Measurements from ENCODE around the gene TMEM252.

The TMEM252 gene, protein sequence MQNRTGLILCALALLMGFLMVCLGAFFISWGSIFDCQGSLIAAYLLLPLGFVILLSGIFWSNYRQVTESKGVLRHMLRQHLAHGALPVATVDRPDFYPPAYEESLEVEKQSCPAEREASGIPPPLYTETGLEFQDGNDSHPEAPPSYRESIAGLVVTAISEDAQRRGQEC

DNA sequence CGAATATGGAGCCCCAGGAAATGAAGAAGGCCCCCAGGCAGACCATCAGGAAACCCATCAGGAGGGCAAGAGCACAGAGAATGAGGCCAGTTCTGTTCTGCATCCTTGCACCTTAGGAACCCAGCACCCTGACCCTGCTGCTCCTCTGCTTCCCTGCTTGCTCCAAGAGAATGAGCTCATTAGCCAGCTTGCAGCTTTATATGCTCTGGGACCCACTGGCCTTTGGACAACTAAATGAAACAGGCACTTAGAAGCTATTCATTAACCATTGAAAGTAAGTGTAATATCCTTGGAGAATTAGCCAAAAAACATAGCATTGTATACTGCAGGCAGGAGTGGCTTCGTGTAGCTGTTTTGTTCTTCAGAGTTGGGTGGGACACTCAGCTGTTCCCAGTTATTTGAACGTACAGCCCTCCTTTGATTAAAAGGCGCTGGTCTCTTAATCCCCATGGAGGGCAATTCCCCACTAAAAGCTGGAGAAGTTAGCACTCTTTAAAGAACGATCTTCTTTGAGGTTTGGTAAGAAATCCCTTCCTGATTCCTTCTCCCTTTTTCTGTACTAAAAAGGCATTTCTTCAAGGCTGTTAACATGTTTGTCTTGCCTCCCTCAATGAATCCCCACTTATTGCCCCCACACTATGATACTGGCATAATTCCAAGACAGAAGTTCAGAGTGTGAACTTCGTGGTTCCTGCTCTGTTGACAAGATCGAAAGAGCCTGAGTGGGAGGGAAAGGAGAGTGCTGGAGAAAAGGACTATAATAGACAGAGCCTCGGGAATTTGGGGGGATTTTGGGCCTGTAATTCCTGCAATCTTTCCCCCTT lies at the start of gene TMEM252:
TMEM252 (minus strand) TSS at position 172 of the 824 bp plus-strand sequence; CDS start at position 103, 69 bp downstream.
- Histone ChIP-seq H3K9me3 (ENCODE audit: low read length) (no peaks in the 10 kb centered on the region), H2AFZ (ENCODE audit: low read depth, low read length) (no peak within 1 kb of the TSS), H3K27me3 (ENCODE audit: insufficient read depth, low read length) (peaks cover 2% of the 10 kb centered on the region), H3K4me3 (ENCODE audit: low read length) (no peak within 1 kb of the TSS), H3K4me1 (ENCODE audit: insufficient read depth, low read length) (no peaks in the 10 kb centered on the region), H3K36me3 (ENCODE audit: insufficient read depth, low read length) (no peaks in the 10 kb centered on the region)

DNA sequence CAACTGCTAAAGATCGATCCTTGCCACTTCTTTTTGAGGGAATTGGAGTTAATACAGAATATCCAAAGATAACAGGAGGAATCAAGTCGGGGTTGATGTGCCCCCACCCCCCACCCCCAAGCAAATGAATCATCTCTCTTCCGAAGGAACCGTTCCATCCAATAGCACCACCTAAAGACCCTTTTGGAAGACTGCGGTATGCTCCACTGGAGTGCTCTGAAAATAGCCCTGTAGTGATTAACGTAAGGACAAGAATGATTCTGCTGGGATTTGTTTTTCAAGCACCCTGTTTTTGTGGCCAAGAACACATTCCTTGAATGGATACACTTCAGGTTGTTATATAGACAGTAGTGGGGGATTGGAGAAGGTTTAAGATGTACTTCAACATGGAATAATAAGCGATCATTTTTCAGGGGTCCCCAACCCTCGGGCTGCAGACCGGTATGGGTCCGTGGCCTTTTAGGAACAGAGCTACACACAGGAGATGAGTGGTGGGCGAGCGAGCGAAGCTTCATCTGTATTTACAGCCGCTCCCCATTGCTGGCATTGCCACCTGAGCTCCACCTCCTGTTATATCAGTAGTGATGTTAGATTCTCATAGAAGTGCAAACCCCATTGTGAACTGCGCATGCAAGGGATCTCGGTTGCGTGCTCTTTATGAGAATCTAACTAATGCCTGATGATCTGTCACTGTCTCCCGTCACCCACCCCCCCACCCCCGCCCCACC lies 44.5 kb upstream of the TMEM252 start:
- no peaks in the 10 kb centered on the region for H3K36me3 ChIP-seq (ENCODE audit: insufficient read depth, low read length)
- H3K4me1 ChIP-seq (ENCODE audit: insufficient read depth, low read length): no peaks in the 10 kb centered on the region
- no peaks in the 10 kb centered on the region for H3K27me3 ChIP-seq (ENCODE audit: insufficient read depth, low read length)
- no peak overlapping the region for H2AFZ ChIP-seq (ENCODE audit: low read depth, low read length)
- H3K9me3 ChIP-seq (ENCODE audit: low read length): no peaks in the 10 kb centered on the region
- H3K4me3 ChIP-seq (ENCODE audit: low read length): no peak overlapping the region

DNA sequence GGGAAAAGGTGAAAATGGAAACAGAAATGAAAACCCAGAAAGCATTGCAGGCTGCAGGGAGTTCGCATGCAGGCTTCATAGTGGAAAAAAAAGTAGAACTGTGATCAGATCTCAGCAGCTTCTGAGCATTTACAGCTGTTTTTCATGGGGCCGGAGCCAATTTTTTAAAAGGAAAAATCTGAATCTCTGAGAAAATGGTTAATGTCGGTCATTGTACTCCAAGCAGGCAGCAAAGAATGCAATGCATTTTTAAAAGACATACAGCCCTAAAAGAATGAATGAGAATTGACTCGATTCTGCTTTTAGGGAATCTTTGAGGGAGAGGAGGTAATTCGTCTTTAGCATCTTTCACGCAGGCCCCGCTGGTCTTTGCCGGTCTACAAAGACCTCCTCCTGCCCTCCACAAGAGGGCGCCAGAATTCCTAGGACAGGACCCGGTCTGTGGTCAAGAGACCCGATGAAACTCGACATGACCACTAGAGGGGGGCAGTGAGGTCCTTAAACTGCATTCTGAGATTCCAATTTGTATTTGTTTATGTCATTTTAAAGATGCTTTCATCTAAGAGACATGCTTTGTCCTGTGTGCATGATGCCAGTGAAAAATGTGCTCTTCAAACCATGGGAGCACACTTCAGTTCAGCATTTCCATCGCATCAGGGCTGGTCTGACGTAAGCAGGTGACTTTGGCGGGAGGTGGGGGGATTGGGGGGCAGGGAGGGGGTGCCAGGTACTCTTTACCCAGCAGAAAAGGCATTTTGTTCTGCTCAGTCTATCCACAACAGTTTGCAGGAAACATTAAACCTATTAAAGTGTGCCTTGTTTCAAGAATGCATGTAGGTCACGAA lies 43.7 kb upstream of the TMEM252 start:
- H3K9me3 ChIP-seq (ENCODE audit: low read length): no peaks in the 10 kb centered on the region
- H3K27me3 ChIP-seq (ENCODE audit: insufficient read depth, low read length): no peaks in the 10 kb centered on the region
- no peaks in the 10 kb centered on the region for H3K36me3 ChIP-seq (ENCODE audit: insufficient read depth, low read length)
- peak overlapping the region; percentile 78 for H2AFZ ChIP-seq (ENCODE audit: low read depth, low read length)
- no peak overlapping the region for H3K4me3 ChIP-seq (ENCODE audit: low read length)
- H3K4me1 ChIP-seq (ENCODE audit: insufficient read depth, low read length): no peaks in the 10 kb centered on the region

DNA sequence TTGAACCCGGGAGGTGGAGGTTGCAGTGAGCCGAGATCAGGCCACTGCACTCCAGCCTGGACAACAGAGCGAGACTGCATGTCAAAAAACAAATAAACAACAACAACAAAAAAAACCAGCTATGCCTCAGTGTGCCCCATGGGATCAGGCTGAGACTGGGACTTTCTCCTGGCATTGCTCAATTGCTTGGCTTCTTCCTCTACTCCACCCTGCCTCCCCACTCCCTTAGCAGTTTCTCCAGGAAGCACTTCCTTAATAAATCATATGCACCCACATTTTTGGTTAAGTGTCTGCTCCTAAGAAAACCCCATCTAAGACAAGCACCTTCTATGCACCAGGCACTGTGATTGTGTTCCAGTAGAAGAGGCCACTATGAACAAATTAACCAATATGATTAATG lies 41.0 kb upstream of the TMEM252 start:
- no peaks in the 10 kb centered on the region for H3K4me1 ChIP-seq (ENCODE audit: insufficient read depth, low read length)
- no peaks in the 10 kb centered on the region for H3K27me3 ChIP-seq (ENCODE audit: insufficient read depth, low read length)
- H3K36me3 ChIP-seq (ENCODE audit: insufficient read depth, low read length): no peaks in the 10 kb centered on the region
- H3K9me3 ChIP-seq (ENCODE audit: low read length): no peaks in the 10 kb centered on the region
- no peak overlapping the region for H2AFZ ChIP-seq (ENCODE audit: low read depth, low read length)
- H3K4me3 ChIP-seq (ENCODE audit: low read length): no peak overlapping the region

DNA sequence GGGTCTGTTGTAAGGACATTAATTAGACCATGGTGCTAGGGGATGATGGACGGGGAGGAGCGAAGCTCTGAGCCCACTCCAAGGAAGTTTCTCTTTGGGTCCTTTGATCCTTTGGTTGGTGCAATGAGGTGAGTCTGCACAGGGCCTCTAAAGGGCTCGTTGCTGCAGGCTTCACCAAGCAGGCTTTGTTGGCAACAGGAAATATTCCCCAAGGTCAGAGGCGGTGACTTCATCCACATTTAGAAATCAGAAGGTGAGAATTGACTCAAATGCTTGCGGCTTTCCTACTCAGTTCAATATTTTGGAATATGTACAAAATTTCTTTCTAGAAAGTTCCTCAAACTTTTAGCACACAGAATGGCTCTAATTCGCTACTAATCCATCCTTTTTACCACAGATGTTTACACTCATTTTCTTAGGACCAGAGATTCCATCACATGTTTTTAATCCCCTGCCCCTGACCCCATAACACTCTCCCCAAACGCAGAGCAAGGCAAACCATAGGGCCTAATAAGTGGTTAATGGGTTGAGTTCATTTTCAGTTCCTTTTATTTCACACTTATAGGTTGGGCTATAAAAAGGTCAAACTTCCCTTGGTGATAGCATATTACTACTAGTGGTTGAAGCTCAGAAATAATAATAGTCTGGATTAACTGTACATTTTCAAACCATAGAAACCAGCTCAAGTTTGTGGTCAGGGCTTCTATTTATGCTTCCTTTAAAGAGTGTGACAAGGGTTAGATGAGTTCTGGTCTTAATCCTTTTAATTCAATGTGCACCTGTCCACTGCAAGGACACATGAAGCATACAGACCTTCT lies 37.3 kb upstream of the TMEM252 start:
- no peaks in the 10 kb centered on the region for H3K36me3 ChIP-seq (ENCODE audit: insufficient read depth, low read length)
- H3K4me1 ChIP-seq (ENCODE audit: insufficient read depth, low read length): no peaks in the 10 kb centered on the region

DNA sequence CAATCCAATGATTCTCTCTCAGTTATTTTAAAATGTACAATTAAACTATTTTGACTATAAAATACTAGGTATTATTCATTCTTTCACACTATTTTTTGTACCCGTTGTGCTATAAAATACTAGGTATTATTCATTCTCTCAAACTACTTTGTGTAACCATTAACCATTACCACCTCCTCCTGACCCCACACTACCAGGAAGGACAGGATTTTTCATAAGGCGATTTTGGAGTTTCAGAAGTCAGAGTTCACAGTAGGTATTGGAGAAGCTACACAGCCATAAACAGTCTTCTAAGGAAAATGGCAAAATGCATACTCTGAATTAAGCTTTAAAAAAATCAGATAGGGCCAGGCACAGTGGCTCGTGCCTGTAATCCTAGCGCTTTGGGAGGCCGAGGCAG lies 35.1 kb upstream of the TMEM252 start:
- Histone ChIP-seq H3K36me3 (ENCODE audit: insufficient read depth, low read length) (no peaks in the 10 kb centered on the region), H3K4me3 (ENCODE audit: low read length) (no peak overlapping the region), H2AFZ (ENCODE audit: low read depth, low read length) (no peak overlapping the region), H3K27me3 (ENCODE audit: insufficient read depth, low read length) (no peaks in the 10 kb centered on the region), H3K9me3 (ENCODE audit: low read length) (no peaks in the 10 kb centered on the region), H3K4me1 (ENCODE audit: insufficient read depth, low read length) (no peaks in the 10 kb centered on the region)

More for the DNA sequence above, 37.3 kb upstream of the TMEM252 start:
- Histone ChIP-seq H3K4me3 (ENCODE audit: low read length) (no peak overlapping the region), H2AFZ (ENCODE audit: low read depth, low read length) (no peak overlapping the region), H3K27me3 (ENCODE audit: insufficient read depth, low read length) (no peaks in the 10 kb centered on the region), H3K9me3 (ENCODE audit: low read length) (no peaks in the 10 kb centered on the region)

DNA sequence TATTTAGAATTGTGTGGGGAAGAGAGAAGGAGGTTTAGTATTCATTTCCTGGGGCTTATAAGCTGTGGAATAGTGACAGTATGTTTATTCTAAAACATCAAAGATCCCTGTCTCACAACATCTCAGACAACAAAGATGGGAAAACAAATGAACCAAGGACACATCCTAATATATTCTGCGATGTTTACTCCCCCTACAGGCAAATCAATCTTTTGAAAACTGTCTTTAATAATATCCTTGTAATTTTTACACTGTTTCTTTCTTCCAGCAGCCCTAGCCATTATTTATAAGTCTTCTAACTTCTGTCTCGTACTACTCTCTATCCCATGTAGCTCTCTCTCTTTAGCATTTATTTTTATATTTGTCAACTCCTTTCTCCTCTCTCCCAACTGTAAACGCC lies 33.5 kb upstream of the TMEM252 start:
- H3K9me3 ChIP-seq (ENCODE audit: low read length): no peaks in the 10 kb centered on the region
- no peak overlapping the region for H3K4me3 ChIP-seq (ENCODE audit: low read length)
- H3K36me3 ChIP-seq (ENCODE audit: insufficient read depth, low read length): no peaks in the 10 kb centered on the region
- no peak overlapping the region for H2AFZ ChIP-seq (ENCODE audit: low read depth, low read length)
- peaks cover 10% of the 10 kb centered on the region for H3K4me1 ChIP-seq (ENCODE audit: insufficient read depth, low read length)
- H3K27me3 ChIP-seq (ENCODE audit: insufficient read depth, low read length): no peaks in the 10 kb centered on the region

DNA sequence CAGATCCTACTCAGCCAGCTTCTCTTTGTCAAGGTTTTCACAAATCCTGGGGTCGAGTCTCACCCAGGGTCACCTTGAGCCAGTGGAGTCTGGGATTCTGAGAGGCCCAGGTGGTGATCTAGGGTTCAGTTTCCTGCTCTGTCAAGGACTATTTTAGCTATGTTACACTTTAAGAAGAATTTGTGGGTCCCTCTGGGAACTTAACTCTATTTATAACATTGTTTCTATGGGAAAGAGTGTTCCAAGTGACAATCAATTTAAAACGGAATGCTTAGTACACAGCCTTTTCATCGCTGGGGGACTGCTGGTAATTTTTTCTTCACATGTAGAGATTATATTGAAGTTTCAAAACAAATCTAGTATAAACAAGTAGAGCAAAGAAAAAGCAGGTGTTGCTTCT lies 26.9 kb upstream of the TMEM252 start:
- Histone ChIP-seq H3K4me1 (ENCODE audit: insufficient read depth, low read length) (peaks cover 10% of the 10 kb centered on the region), H3K4me3 (ENCODE audit: low read length) (no peak overlapping the region), H2AFZ (ENCODE audit: low read depth, low read length) (no peak overlapping the region), H3K9me3 (ENCODE audit: low read length) (no peaks in the 10 kb centered on the region), H3K36me3 (ENCODE audit: insufficient read depth, low read length) (no peaks in the 10 kb centered on the region), H3K27me3 (ENCODE audit: insufficient read depth, low read length) (no peaks in the 10 kb centered on the region)

DNA sequence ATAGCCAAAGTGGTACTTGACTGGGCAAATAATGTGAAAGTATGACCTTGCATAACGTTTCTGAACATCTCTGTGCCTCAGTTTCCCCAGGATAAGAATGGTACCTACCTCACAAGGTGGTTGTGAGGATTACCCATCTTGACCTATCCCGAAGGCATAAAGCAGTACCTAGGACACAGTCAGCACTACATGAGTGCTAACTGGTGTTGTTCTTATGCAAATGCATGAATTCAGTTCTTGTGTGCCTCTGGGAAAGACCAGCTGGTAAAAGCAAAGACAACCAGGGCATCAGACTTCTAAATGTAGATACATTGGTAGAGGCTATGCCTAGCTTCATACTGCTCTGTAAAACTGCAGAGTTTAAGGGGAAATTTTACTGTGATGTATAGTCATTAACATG lies 21.8 kb upstream of the TMEM252 start:
- H3K27me3 ChIP-seq (ENCODE audit: insufficient read depth, low read length): no peaks in the 10 kb centered on the region
- H3K9me3 ChIP-seq (ENCODE audit: low read length): no peaks in the 10 kb centered on the region
- H3K36me3 ChIP-seq (ENCODE audit: insufficient read depth, low read length): no peaks in the 10 kb centered on the region
- no peak overlapping the region for H3K4me3 ChIP-seq (ENCODE audit: low read length)
- H3K4me1 ChIP-seq (ENCODE audit: insufficient read depth, low read length): no peaks in the 10 kb centered on the region
- no peak overlapping the region for H2AFZ ChIP-seq (ENCODE audit: low read depth, low read length)

DNA sequence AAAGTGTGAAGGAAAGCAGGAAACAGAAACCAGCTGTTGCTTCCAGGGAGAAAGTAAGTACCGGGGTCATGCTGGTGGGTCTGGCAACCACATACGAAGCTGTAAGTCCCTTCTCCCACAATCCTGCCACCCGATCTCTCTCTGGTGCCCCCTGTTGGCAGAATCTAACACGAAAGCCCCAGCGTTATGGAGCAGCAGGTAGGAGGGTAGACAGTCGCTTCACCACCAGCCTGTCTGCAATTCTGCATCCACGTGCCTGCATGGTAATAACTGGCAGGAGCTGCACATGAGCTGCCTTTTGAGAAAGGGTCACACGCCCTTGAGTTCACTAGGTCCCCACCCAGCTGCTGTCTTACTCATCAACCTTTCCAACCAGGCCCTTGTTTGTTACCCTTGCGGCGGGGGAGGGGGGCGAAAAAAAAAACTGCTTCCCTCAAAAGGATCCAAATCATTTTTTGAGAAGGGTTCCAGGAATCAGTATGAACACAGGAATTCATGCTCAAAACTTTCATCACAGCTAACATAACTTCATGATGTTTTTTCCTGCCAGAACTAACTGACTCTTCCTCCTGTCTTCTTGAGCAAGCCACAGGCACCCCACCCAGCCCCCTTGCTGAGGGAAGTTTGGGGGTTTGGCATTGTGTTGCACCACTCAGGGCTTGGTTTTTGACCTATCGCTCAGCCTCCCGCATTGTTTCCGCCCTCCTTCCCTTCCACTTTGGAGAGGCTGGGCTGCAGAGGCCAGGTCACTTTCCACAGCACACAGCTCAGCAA lies 19.6 kb upstream of the TMEM252 start:
- no peaks in the 10 kb centered on the region for H3K9me3 ChIP-seq (ENCODE audit: low read length)
- H3K27me3 ChIP-seq (ENCODE audit: insufficient read depth, low read length): no peaks in the 10 kb centered on the region
- no peak overlapping the region for H2AFZ ChIP-seq (ENCODE audit: low read depth, low read length)
- no peak overlapping the region for H3K4me3 ChIP-seq (ENCODE audit: low read length)
- H3K4me1 ChIP-seq (ENCODE audit: insufficient read depth, low read length): peaks cover 7% of the 10 kb centered on the region
- H3K36me3 ChIP-seq (ENCODE audit: insufficient read depth, low read length): no peaks in the 10 kb centered on the region

DNA sequence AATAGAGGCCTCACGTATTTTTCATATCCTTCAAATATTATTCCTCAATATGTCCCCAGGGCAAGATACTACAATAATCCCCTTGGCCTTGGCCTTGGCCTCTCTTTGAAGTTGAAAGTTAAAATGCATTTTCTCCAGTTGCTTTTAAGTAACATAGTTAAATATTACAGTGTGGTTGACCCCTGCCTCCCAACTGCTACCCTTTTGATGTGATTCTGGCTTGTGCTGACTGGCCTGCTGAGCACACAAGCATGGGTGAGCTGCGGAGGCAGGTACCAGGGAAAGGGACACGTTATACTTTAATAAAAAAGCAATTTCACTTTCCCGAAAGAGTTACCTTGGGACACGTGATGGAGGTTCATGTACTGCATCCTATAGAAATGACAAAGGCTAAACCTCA lies 17.9 kb upstream of the TMEM252 start:
- no peaks in the 10 kb centered on the region for H3K27me3 ChIP-seq (ENCODE audit: insufficient read depth, low read length)
- no peaks in the 10 kb centered on the region for H3K9me3 ChIP-seq (ENCODE audit: low read length)
- H3K36me3 ChIP-seq (ENCODE audit: insufficient read depth, low read length): no peaks in the 10 kb centered on the region
- no peak overlapping the region for H3K4me3 ChIP-seq (ENCODE audit: low read length)
- H3K4me1 ChIP-seq (ENCODE audit: insufficient read depth, low read length): peaks cover 15% of the 10 kb centered on the region
- H2AFZ ChIP-seq (ENCODE audit: low read depth, low read length): no peak overlapping the region

Data from neuron (in vitro differentiated cells).